ENCODE data around the gene CXCL8.
"Not testable (repeated sequence)": the region's sequence is repeated elsewhere in the genome, so short reads cannot be mapped to it uniquely, and the experiment has no call there.

CXCL8 gene

GRCh38 chr4:73763877-73764276 is 23.5 kb downstream of the CXCL8 start:
- H3K27me3 ChIP-seq (ENCODE audit: insufficient read depth, low read length): no peaks in the 10 kb centered on the region
- H3K4me1 ChIP-seq (ENCODE audit: insufficient read depth, low read length): no peaks in the 10 kb centered on the region
- H2AFZ ChIP-seq (ENCODE audit: low read depth, low read length): no peak overlapping the region
- no peaks in the 10 kb centered on the region for H3K9me3 ChIP-seq (ENCODE audit: low read length)
- H3K36me3 ChIP-seq (ENCODE audit: insufficient read depth, low read length): no peaks in the 10 kb centered on the region
- H3K4me3 ChIP-seq (ENCODE audit: low read length): no peak overlapping the region

GRCh38 chr4:73764513-73764912 is 24.1 kb downstream of the CXCL8 start:
- Histone ChIP-seq H3K4me3 (ENCODE audit: low read length) (no peak overlapping the region), H3K4me1 (ENCODE audit: insufficient read depth, low read length) (no peaks in the 10 kb centered on the region), H2AFZ (ENCODE audit: low read depth, low read length) (no peak overlapping the region), H3K27me3 (ENCODE audit: insufficient read depth, low read length) (no peaks in the 10 kb centered on the region), H3K36me3 (ENCODE audit: insufficient read depth, low read length) (no peaks in the 10 kb centered on the region), H3K9me3 (ENCODE audit: low read length) (no peaks in the 10 kb centered on the region)

GRCh38 chr4:73765296-73765695 is 24.9 kb downstream of the CXCL8 start:
- H3K27me3 ChIP-seq (ENCODE audit: insufficient read depth, low read length): no peaks in the 10 kb centered on the region
- no peaks in the 10 kb centered on the region for H3K4me1 ChIP-seq (ENCODE audit: insufficient read depth, low read length)
- no peaks in the 10 kb centered on the region for H3K9me3 ChIP-seq (ENCODE audit: low read length)
- no peak overlapping the region for H3K4me3 ChIP-seq (ENCODE audit: low read length)
- no peak overlapping the region for H2AFZ ChIP-seq (ENCODE audit: low read depth, low read length)
- no peaks in the 10 kb centered on the region for H3K36me3 ChIP-seq (ENCODE audit: insufficient read depth, low read length)

GRCh38 chr4:73770917-73771316 is 30.5 kb downstream of the CXCL8 start:
- Histone ChIP-seq H3K36me3 (ENCODE audit: insufficient read depth, low read length) (no peaks in the 10 kb centered on the region), H3K4me1 (ENCODE audit: insufficient read depth, low read length) (peaks cover 13% of the 10 kb centered on the region), H2AFZ (ENCODE audit: low read depth, low read length) (no peak overlapping the region), H3K4me3 (ENCODE audit: low read length) (no peak overlapping the region), H3K9me3 (ENCODE audit: low read length) (no peaks in the 10 kb centered on the region), H3K27me3 (ENCODE audit: insufficient read depth, low read length) (no peaks in the 10 kb centered on the region)

GRCh38 chr4:73772363-73772762 is 32.0 kb downstream of the CXCL8 start:
- Histone ChIP-seq H2AFZ (ENCODE audit: low read depth, low read length) (no peak overlapping the region), H3K4me3 (ENCODE audit: low read length) (no peak overlapping the region), H3K27me3 (ENCODE audit: insufficient read depth, low read length) (no peaks in the 10 kb centered on the region), H3K9me3 (ENCODE audit: low read length) (no peaks in the 10 kb centered on the region), H3K4me1 (ENCODE audit: insufficient read depth, low read length) (peaks cover 13% of the 10 kb centered on the region), H3K36me3 (ENCODE audit: insufficient read depth, low read length) (no peaks in the 10 kb centered on the region)

GRCh38 chr4:73774406-73774805 is 34.0 kb downstream of the CXCL8 start:
- peaks cover 13% of the 10 kb centered on the region for H3K4me1 ChIP-seq (ENCODE audit: insufficient read depth, low read length)
- not testable (repeated sequence) for H3K27me3 ChIP-seq (ENCODE audit: insufficient read depth, low read length); H3K36me3 ChIP-seq (ENCODE audit: insufficient read depth, low read length); H2AFZ ChIP-seq (ENCODE audit: low read depth, low read length); H3K4me3 ChIP-seq (ENCODE audit: low read length); H3K9me3 ChIP-seq (ENCODE audit: low read length)

GRCh38 chr4:73776321-73776729 is 36.0 kb downstream of the CXCL8 start:
- Histone ChIP-seq H3K4me1 (ENCODE audit: insufficient read depth, low read length) (peaks cover 6% of the 10 kb centered on the region), H3K36me3 (ENCODE audit: insufficient read depth, low read length) (no peaks in the 10 kb centered on the region), H3K9me3 (ENCODE audit: low read length) (no peaks in the 10 kb centered on the region), H3K27me3 (ENCODE audit: insufficient read depth, low read length) (no peaks in the 10 kb centered on the region), H2AFZ (ENCODE audit: low read depth, low read length) (no peak overlapping the region), H3K4me3 (ENCODE audit: low read length) (no peak overlapping the region)

- Histone ChIP-seq H3K4me1 (ENCODE audit: insufficient read depth, low read length) (no peaks in the 10 kb centered on the region), H2AFZ (ENCODE audit: low read depth, low read length) (no peak overlapping the region), H3K27me3 (ENCODE audit: insufficient read depth, low read length) (no peaks in the 10 kb centered on the region), H3K36me3 (ENCODE audit: insufficient read depth, low read length) (no peaks in the 10 kb centered on the region), H3K4me3 (ENCODE audit: low read length) (no peak overlapping the region), H3K9me3 (ENCODE audit: low read length) (no peaks in the 10 kb centered on the region)
These were observed 37.2 kb downstream of the CXCL8 start for GRCh38 chr4:73777612-73778011.

- no peaks in the 10 kb centered on the region for H3K9me3 ChIP-seq (ENCODE audit: low read length)
- no peak overlapping the region for H3K4me3 ChIP-seq (ENCODE audit: low read length)
- no peaks in the 10 kb centered on the region for H3K27me3 ChIP-seq (ENCODE audit: insufficient read depth, low read length)
- H3K4me1 ChIP-seq (ENCODE audit: insufficient read depth, low read length): no peaks in the 10 kb centered on the region
- H2AFZ ChIP-seq (ENCODE audit: low read depth, low read length): no peak overlapping the region
- no peaks in the 10 kb centered on the region for H3K36me3 ChIP-seq (ENCODE audit: insufficient read depth, low read length)
These were observed 39.9 kb downstream of the CXCL8 start for GRCh38 chr4:73780243-73780642.

- no peaks in the 10 kb centered on the region for H3K36me3 ChIP-seq (ENCODE audit: insufficient read depth, low read length)
- no peak overlapping the region for H3K4me3 ChIP-seq (ENCODE audit: low read length)
- no peaks in the 10 kb centered on the region for H3K27me3 ChIP-seq (ENCODE audit: insufficient read depth, low read length)
- no peaks in the 10 kb centered on the region for H3K9me3 ChIP-seq (ENCODE audit: low read length)
- H2AFZ ChIP-seq (ENCODE audit: low read depth, low read length): no peak overlapping the region
- no peaks in the 10 kb centered on the region for H3K4me1 ChIP-seq (ENCODE audit: insufficient read depth, low read length)
These were observed 40.5 kb downstream of the CXCL8 start for GRCh38 chr4:73780834-73781233.

- Histone ChIP-seq H3K4me3 (ENCODE audit: low read length) (no peak overlapping the region), H3K9me3 (ENCODE audit: low read length) (no peaks in the 10 kb centered on the region), H2AFZ (ENCODE audit: low read depth, low read length) (no peak overlapping the region), H3K4me1 (ENCODE audit: insufficient read depth, low read length) (no peaks in the 10 kb centered on the region), H3K27me3 (ENCODE audit: insufficient read depth, low read length) (no peaks in the 10 kb centered on the region), H3K36me3 (ENCODE audit: insufficient read depth, low read length) (no peaks in the 10 kb centered on the region)
These were observed 48.0 kb downstream of the CXCL8 start for GRCh38 chr4:73788411-73788810.
